Measurements from ENCODE around the gene TXNDC11.

The TXNDC11 gene

GRCh38 chr16:11630046-11630767 is 112.5 kb downstream of the TXNDC11 start:
- DNase-seq (ENCODE audit: low read depth): no peak

Measured in stimulated activated CD8-positive, alpha-beta memory T cell treated with anti-CD3 and anti-CD28 coated beads, Interleukin-4, amount 100 ng/mL, for 24 hours (primary cell).